OCI-M2 (cell line): ENCODE results near the gene CCDC38.

Experiments used
- DNase-seq: peaks from one replicate; lab custom pipeline; 2025; ENCODE audit not compliant: unreplicated experiment; lab: John Stamatoyannopoulos, UW

Gene CCDC38

GRCh38 chr12:95837240-95838038 is 105.0 kb downstream of the CCDC38 start:
- DNase-seq = no peak

GRCh38 chr12:95836630-95837239 is 105.7 kb downstream of the CCDC38 start:
- no peak for DNase-seq

- DNase-seq = no peak
Measured at GRCh38 chr12:95836185-95836609, 106.2 kb downstream of the CCDC38 start.

GRCh38 chr12:95834572-95834971 is 107.8 kb downstream of the CCDC38 start:
- DNase-seq = no peak

- no peak for DNase-seq
Measured at GRCh38 chr12:95830335-95831089, 111.9 kb downstream of the CCDC38 start.

GRCh38 chr12:95829395-95829794 is 113.0 kb downstream of the CCDC38 start:
- no peak for DNase-seq

GRCh38 chr12:95820096-95820703 is 122.2 kb downstream of the CCDC38 start:
- DNase-seq = no peak
